GM10266 (cell line): ENCODE measurements around the gene OPTN.

Experiments used
- DNase-seq: peaks from one replicate; pipeline ENCODE4 v3.0.0; 2012; ENCODE audit errors: extremely low spot score
- TF ChIP-seq, protein P1 (sequence below): IDR thresholded peaks from 2 replicates; pipeline ENCODE4 v1.5.1; 2012; ENCODE audit warnings: mild to moderate bottlenecking, low read depth; ENCODE audit not compliant: control insufficient read depth, insufficient read depth; ENCODE audit errors: missing control alignments

OPTN gene

DNA sequence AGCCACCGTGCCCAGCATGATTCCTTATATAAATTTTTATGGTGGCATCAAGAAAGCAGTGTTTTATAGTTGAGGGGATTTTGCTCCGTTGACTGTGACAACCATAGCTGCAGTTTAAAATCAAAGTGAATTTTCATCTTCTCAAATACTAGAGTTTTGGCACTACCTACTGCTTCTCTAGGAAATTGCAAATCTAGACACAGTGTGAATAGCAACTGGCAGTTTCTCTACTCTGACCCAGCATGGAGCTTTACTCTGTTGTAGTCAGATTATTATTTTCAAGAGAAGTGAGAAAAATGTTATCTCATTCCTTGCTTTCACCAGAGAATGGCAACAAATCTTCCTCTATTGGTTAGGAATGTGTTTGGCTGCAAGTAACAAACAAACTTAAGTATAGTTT is 84.3 kb downstream of the OPTN start:
- no peak for DNase-seq
- TF ChIP-seq, protein P1, sequence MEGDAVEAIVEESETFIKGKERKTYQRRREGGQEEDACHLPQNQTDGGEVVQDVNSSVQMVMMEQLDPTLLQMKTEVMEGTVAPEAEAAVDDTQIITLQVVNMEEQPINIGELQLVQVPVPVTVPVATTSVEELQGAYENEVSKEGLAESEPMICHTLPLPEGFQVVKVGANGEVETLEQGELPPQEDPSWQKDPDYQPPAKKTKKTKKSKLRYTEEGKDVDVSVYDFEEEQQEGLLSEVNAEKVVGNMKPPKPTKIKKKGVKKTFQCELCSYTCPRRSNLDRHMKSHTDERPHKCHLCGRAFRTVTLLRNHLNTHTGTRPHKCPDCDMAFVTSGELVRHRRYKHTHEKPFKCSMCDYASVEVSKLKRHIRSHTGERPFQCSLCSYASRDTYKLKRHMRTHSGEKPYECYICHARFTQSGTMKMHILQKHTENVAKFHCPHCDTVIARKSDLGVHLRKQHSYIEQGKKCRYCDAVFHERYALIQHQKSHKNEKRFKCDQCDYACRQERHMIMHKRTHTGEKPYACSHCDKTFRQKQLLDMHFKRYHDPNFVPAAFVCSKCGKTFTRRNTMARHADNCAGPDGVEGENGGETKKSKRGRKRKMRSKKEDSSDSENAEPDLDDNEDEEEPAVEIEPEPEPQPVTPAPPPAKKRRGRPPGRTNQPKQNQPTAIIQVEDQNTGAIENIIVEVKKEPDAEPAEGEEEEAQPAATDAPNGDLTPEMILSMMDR, result no peak

DNA sequence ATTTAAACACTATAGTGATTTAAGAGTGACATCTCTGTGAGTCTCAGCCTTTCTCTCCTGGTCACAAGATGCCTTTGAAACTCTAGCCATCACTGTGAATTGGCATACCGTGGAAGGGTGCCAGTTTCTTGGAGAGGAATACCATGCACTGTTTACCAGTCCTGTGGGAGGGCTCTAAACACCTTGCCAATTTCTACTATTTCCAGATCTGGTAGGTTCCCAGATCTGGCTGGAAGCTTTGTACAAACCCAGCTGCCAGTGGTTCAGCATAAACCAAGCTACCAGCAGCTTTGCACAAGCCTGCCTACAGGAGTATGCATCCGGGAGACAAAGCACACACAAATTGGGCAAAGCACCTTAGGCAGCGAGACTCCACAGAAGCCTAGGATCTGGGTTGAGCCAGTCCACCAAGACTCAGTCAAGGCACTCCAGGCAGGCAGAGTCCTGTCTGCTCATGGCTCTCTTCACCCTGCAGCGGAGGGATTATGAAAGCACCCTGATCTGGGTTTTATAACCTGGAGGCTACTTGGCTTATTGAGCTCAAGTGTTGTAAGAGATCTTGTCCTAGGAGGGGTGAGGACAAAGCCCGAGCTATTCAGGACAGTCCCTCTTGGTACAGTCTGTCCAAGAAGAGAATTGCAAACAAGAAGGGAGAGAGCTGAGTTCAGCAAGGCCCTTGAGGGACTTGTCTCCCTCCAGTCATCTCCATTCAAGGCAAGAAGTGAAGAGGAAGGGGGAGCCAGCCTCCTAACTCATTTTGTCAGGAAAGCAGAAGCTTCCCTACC is 85.0 kb downstream of the OPTN start:
- no peak for DNase-seq
- TF ChIP-seq, protein P1, result no peak

DNA sequence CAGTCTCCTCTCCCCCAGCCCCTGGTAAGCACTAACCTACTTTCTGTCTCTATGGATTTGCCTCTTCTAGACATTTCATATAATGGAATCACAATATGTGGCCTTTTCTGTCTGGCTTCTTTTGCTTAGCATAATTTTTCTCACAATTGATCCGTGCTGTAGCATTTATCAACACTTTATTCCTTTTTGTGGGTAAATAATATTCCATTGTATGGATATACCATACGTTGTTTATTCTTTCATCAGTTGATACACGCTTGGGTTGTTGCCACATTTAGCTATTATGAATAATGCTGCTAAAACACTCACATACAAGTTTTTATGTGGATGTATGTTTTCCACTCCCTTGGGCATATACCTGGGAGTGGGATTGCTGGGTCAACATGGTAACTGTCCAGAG is 87.2 kb downstream of the OPTN start:
- no peak for DNase-seq
- TF ChIP-seq, protein P1, result no peak
